Fibroblast of pulmonary artery (primary cell): ENCODE results near the gene KIF19.
"Not testable (repeated sequence)": the region's sequence is repeated elsewhere in the genome, so short reads cannot be mapped to it uniquely, and the experiment has no call there.

ENCODE experiments used
- DNase-seq: peaks from one replicate; pipeline ENCODE4 v3.0.0-alpha.2; 2010; ENCODE audit warnings: low read depth
- H3K4me3 ChIP-seq: replicated peaks from 2 replicates; pipeline ENCODE4 v1.5.1; 2011; ENCODE audit warnings: low read depth, mild to moderate bottlenecking, control low read depth, low read length, moderate library complexity
- CTCF ChIP-seq: IDR thresholded peaks from 2 replicates; pipeline ENCODE4 v1.5.1; 2011; ENCODE audit warnings: mild to moderate bottlenecking, control low read depth, low read length, inconsistent platforms; ENCODE audit errors: missing control alignments

The KIF19 gene

GRCh38 chr17:74325743-74326379, at the start of gene KIF19:
Gene KIF19 (plus strand): TSS chr17:74326226. CDS start chr17:74326350, 124 bp downstream.
- H3K4me3 ChIP-seq = no peak within 1 kb of the TSS
- no peak for TF ChIP-seq CTCF
- DNase-seq = no peak

- no peak for TF ChIP-seq CTCF
- H3K4me3 ChIP-seq = no peak overlapping the region
- DNase-seq = peak; percentile 52
Observed at GRCh38 chr17:74276541-74277009, 49.5 kb upstream of the KIF19 start.

- no peak for TF ChIP-seq CTCF
- no peak for DNase-seq
Observed at GRCh38 chr17:74277935-74278334, 48.1 kb upstream of the KIF19 start.

GRCh38 chr17:74279617-74280016, 46.4 kb upstream of the KIF19 start:
- not testable (repeated sequence) for H3K4me3 ChIP-seq, DNase-seq

More at GRCh38 chr17:74277935-74278334, 48.1 kb upstream of the KIF19 start:
- H3K4me3 ChIP-seq = no peak overlapping the region

GRCh38 chr17:74280093-74280513, 45.9 kb upstream of the KIF19 start:
- H3K4me3 ChIP-seq = no peak overlapping the region
- no peak for TF ChIP-seq CTCF
- no peak for DNase-seq

GRCh38 chr17:74281799-74282198, 44.2 kb upstream of the KIF19 start:
- TF ChIP-seq CTCF = no peak

GRCh38 chr17:74282274-74282586, 43.8 kb upstream of the KIF19 start:
- H3K4me3 ChIP-seq, DNase-seq: not testable (repeated sequence)

More at GRCh38 chr17:74281799-74282198, 44.2 kb upstream of the KIF19 start:
- no peak overlapping the region for H3K4me3 ChIP-seq
- no peak for DNase-seq

GRCh38 chr17:74282587-74283370, 43.2 kb upstream of the KIF19 start:
- no peak for TF ChIP-seq CTCF
- H3K4me3 ChIP-seq = no peak overlapping the region
- DNase-seq = no peak
